Femur (tissue), 1 donor: Measurements from ENCODE around the gene C16orf90.
"Not testable (repeated sequence)": the region's sequence is repeated elsewhere in the genome, so short reads cannot be mapped to it uniquely, and the experiment has no call there.

ENCODE experiments used
- DNase-seq: peaks from one replicate; pipeline ENCODE4 v3.0.0-alpha.2; 2017

Gene C16orf90

DNA sequence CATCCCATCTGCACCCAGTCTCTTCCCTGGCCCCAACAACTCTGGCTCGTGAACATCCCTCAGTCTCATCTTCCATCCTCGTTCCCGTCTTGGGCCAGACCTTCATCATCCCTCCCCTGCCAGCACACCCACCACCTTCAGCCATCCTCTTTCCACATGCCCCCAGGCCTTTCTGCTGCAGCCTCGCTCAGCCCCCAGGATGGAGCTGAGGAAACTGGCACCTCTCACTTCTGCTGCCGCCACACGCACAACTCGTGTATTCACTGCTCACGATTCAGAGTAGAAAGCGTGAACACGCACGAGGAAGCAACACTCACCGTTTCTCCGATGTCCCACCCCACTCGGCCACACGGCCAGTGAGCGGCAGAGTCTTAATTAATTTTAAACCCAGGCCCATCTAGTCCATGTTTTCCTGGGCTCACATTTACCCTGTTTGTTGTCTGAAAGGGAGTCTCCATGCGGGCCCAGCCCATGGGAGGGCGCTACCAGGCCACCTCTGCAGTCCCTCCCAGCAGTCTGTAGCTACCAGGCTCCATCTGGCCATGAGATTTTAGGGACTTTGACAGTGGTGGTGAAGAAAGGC lies 12.5 kb downstream of the C16orf90 start:
- no peak for DNase-seq

DNA sequence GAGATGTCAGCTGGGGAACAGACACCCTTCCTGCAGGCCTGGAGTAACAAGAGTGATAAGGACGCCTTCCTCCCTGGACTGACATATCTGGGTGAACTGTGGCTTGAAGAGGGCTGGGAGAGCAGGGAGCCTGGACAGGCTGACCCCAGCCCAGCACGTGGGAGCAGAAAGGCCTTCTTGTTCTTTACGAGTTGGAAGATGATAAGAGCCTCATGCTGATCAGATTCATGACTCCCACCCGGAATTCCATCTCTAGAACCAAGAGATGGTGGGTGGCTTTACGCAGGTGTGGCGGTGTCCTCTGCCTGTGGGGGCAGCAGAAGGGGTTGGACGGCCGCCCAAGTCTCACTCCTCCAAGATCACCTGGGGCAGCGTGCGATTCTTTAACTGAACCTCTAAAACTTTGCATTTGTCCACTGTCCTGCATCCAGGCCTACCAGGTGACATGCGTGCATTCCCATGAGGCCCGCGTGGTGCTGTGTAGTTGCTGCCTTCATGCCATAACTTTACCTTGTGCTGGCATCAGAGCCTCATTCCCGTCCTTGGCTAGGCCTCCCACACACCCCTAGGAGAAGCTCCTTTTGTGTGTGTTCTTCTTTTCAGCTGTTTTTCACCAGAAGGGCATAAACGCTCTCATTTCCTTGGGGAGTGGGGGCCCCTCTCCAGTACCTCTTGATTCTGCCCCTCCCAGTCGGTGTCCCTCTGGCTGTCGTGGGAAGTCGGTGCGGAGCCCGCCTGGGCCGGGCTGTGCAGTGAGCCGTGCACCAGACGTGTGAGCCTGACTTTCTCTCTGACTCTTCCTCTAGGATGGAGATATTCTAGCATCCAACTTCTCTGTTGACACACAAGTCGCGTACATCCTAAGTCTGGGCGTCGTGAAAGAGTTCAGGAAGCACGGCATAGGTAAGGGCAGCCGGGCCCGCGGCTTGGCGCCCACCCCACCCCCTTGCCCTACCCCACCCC lies 13.3 kb downstream of the C16orf90 start:
- no peak for DNase-seq

DNA sequence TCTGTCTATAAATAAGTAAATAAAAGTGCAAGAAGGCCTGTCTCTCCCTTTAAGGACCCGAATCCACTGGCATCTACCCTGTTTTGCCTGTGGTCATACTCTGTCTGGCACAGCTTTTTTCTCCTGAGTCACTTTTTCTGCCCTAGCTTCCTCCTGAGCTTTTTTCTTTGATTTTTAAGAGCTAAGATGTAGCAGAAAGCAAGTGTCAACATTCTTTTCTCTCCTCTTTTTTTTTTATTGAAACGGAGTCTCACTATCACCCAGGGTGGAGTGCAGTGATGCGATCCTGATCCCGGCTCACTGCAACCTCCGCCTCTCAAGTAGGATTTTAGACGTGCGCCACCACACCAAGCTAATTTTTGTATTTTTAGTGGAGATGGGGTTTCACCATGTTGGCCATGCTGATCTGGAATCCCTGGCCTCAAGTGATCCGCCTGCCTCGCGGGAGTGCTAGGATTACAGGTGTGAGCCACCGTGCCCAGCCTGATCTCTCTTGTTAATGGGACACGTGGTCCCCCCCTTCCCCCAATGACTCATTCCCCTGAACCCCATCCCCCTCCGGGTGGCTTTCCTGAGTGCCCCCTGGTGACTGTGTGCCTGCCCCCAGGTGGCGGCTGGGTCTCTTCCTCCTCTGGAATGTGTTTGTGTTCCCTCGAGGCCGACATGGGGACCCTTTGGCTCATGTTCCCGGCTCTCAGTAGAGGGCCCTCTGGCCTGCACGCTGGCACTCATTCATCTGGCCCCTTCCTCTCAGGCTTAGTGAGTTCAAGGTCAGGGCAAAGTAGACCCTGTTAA lies 14.2 kb downstream of the C16orf90 start:
- no peak for DNase-seq

DNA sequence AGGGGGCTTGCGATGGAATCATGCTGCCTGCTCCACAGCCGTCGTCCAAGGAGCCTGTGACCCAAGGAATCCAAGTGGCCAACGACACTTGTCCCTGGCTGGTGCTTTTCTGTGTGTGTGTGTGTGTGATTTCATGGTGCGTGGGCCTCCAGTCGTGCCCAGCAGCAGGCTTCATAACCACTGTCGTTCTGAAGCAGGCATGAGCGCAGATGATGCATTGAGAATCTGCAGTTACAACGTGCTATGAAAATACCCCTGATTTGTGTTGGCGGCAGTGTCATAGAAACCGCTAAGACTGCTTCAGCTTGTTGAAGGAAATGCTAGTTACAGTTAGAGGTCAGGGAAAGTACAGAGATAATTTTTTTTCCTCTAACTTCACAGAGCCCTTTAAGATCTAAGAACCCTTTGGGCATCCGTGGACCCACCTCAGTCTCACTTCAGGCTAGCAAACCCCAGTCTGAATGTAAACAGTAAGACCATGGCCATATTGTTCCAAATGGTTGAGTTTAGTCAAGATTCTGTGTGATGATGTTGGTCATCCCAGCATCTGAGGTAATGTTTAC lies 15.6 kb downstream of the C16orf90 start:
- no peak for DNase-seq

DNA sequence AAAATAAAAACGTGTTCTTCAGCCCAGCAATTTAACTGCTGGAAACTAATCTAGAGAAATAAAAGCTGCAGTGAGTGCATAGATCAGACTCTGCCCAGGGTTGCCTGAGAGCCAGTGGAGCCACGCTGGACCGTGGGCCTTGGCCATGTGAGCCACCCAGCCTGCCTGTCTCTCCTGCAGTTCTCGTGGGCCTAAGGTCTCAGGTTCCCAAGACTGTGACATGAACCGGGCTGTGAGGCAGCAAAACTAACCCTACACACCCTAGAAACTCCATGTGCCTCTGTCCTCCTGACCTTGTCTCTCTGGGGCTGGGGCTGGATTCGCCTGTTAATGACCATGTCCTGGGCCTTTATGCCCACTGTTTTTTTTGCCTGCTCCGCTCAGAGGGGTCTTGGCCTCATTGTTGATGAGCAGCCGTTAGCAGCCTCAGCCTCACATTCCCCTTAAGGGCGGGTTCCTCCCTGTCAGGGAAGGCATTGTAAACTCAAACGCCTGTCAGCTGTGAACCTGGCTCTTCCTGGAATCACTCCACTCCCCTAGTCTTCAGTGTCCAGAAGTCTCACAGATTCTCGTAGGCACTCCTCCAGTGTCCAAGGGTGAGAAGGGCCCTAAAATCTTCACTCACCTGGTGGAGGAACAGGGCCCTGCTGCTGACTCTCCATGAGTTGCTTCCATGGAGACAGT lies 16.9 kb downstream of the C16orf90 start:
- DNase-seq = no peak

DNA sequence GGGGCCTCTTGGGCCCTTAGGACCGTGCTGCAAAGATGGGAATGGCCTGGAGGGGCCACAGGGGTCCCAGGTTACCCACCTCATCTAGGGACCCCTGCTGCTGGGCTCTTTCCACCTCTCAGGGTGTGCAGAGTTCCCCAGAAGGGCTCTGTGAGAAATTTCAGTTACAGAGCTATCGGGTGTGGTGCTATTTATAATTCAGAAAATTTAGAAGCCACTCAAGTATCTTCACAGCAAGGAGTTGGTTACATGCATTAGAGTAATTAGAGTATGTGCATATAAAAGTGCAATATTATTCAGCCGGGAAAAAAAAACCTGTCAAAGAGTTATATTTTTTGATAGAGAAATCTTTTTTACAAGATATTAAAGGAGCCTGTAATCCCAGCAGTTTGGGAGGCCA lies 18.9 kb downstream of the C16orf90 start:
- no peak for DNase-seq

DNA sequence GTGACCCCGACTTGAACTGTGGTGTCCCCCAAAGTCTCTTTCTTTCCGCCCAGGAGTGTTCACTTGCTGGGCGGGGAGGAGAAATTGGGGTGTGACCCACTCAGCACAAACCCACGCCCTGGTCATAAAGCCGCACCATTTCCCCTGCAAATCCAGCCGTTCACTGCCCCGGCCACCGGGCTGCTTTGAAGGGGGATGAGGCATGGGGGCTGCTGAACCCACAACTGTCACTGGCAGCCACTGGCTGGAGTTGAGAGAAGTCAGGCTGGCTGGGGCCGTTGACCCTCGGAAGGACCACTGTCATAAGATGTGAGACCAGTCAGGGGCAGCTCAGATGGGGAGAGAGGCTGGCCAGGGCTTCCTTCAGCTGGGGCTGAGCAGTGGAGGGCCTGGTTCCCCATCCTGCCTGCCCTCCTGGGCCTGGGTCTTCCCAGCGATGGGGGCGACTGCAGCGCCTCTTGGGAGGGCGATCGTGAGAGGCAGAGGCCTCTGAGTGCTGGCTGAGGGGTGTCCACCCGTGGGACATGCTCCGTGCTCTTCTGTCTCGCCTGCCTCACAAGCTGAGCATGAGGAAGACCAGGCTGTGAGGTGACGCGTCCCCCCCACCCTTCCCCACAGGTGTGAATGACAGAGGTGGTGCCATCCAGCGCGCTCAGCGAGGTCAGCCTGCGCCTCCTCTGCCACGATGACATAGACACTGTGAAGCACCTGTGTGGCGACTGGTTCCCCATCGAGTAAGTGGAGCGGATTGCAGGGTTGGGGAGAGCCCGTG lies 19.5 kb downstream of the C16orf90 start:
- no peak for DNase-seq

DNA sequence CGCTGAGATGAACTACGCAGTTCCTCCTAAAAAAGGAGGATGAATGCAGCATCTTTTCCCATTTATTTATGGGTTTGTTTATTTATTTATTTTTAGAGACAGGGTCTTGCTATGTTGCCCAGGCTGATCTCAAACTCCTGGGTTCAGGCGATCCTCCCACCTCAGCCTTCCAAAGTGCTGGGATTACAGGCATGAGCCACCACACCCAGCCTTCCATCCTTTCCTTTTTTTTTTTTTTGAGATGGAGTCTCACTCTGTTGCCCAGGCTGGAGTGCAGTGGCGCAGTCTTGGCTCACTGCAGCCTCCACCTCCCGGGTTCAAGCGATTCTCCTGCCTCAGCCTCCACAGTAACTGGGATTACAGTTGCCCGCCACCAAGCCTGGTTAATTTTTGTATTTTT lies 20.4 kb downstream of the C16orf90 start:
- DNase-seq = not testable (repeated sequence)

DNA sequence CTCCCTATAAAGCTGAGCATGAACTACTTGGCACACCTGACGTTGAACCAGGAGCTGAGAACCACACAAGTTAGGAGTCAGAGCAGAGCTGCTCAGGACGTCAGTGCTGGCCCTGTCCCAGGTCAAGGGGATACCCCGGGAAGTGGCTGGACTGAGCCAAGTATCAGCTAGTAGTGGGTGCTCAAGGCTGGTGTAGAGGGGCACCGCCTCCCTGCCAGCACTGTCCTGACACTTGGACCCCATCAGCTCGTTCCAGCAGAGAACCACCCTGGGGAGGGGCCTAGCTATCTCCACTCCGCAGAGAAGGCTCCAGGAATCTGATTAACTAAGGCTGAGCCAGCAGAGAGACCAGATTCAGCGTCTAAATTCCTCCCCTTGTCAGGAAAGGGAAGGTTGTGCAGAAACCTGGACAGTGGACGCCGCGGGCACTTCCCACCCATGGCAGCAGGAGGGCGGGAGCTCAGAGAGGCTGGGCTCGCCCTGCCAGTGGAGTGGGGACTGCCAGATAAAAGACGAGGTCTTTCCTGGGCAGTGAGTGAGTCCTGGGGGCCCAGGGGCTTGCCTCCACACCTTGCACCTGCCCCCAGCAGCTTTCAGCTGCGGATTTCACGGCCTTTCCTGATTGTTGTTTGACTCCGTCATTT lies 21.0 kb downstream of the C16orf90 start:
- DNase-seq = no peak

DNA sequence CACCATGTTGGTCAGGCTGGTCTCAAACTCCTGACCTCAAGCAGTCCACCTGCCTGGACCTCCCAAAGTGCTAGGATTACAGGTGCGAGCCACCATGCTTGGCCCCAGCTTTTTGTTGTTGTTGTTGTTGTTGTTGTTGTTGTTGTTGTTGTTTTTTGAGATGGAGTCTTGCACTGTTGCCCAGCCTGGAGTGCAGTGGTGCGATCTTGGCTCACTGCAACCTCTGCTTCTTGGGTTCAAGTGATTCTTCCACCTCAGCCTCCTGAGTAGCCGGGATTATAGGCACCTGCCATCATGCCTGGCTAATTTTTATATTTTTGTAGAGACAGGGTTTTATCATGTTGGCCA lies 21.7 kb downstream of the C16orf90 start:
- not testable (repeated sequence) for DNase-seq

DNA sequence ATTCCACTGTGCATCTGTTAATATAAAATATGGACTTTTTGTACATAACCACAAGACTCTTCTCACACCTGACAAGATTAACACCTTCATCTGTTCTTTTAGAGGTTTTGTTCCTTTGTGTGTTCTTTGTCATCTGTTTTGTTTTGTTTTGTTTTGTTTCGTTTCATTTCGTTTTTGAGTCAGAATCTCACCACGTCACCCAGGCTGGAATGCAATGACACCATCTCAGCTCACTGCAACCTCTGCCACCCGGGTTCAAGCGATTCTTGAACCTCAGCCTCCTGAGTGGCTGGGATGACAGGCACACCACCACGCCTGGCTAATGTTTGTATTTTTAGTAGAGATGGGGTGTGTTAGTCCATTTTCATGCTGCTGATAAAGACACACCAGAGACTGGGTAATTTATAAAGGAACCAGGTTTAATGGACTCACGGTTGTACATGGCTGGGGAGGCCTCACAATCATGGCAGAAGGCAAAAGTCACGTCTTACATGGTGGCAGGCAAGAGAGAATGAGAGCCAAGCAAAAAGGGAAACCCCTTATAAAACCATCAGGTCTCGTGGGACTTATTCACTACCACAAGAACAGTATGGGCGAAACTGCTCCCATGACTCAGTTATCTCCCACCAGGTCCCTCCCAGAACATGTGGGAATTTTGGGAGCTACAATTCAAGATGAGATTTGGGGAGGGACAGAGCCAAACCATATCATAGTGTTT lies 22.3 kb downstream of the C16orf90 start:
- no peak for DNase-seq

DNA sequence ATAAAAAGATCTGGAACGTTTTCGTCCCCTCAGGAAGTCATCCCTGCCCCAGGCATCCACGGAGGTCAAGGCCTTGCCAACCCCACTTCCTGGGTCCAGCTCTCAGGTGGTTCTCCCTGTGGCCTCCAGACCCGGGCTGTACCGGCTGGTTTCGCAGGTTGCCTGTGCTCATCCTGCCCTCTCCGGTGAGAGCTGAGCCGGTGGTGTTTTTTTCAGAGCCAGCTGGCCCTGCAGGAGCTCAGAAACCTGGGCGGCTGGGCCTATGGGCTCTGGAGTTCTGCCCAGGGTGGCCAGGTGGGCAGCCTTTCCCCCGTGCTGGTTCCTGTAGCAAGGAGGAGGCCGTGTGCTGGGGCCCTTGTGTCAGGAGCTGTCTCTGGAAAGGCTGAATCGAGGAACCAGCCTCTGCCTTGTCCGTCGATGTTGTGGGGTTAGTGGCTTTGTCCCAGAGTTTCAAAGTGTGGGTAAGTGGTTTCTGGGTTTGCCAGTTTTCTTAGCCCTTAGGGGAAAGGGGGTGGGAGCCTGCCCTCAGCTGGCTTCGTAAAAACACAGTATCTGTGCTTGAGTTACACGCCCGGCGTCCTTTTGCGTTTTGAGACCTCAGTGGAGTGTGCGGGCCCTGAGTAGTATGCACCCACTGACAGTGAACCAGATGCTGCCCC lies 23.6 kb downstream of the C16orf90 start:
- DNase-seq = no peak

DNA sequence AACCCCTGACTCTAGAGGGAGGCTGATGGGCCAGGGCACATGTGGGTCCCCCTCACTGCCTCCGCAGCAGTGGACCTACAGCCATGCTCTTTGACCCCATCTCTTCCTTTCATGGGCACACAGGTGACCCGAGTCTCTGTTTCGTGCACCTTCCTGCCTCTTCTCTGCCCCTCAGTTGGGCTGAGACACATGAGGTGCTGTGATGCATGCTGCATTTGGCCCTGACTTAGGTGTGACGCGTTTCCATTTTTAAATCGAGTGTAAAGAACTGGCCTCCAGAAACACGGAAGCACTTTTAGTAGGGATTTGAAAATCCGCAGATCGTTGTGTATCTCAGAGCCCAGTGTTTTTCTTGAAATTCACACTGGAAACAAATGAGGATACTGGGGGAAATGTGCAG lies 24.6 kb downstream of the C16orf90 start:
- DNase-seq = no peak

DNA sequence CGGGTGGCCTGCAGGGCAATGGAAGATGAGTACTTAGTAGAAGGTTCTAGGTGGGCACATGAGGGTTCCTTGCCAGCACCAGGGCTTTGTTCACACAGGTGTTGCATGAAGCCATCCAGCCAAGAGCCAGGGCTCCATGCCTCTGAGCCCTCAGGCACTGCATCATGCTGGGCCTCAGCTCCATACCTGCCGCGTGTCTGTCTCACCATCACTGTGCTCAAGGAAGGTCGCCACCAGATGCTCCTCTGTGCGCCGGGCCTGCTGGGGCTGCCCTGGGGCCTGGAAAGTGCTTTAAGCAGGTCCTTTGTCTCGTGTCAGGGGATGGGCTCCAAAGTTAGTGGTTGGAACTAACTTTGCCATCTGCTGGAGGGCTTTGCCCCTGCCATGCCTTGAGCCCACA lies 25.6 kb downstream of the C16orf90 start:
- no peak for DNase-seq

DNA sequence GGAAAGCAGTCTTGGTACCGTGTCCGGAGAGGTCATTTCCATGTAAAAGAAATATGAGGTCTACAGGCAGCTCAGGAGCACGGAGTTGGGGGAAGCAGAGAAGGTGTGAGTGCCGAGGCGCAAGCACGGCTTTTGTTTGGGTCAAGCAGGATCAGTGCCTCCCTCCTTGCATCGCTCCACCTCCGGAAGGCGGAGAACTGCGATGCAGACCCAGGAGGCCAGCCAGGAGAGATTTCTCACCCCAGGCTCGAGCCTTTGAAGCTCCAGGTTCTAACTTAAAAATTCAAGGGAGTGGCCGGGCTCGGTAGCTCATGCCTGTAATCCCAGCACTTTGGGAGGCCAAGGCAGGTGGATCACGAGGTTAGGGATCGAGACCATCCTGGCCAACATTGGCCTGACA lies 26.8 kb downstream of the C16orf90 start:
- DNase-seq = no peak

DNA sequence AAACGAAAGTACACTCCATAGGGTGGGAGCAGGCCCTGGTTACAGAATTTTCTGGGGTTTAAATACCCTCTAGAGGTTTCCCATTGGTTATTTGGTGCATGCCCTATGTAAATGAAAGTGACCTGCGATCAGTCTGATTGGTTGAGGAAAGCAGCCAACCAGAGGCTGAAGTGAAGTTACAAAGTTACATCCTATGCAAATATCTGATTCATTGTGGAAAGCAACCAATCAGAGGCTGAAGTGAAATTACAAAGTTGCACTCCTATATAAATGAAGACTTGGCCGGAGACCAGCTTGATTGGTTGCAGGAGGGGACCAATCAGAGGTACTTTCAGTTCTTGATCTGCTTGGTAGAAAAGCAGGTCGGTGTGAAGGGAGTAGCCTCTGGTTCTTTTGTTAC lies 27.4 kb downstream of the C16orf90 start:
- no peak for DNase-seq

DNA sequence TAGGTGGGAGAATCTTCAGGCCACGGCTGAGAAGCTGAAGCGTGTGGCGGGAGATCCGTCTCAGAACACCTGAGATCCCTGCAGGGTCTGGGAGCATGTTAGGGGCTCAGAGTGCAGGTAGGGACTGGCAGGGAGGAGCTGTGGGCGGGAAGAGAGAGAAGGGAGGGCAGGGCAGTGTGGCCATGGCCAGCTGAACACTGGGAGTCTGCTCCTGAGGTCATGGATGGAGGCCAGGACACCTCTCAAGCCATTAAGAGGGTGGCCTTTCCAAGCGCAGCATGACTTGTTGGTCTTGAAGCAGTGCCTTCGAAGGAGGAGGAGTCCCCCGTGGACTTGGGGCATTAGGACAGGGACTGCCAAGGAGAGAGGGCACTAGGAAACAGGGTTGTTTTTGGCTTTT lies 28.1 kb downstream of the C16orf90 start:
- no peak for DNase-seq

DNA sequence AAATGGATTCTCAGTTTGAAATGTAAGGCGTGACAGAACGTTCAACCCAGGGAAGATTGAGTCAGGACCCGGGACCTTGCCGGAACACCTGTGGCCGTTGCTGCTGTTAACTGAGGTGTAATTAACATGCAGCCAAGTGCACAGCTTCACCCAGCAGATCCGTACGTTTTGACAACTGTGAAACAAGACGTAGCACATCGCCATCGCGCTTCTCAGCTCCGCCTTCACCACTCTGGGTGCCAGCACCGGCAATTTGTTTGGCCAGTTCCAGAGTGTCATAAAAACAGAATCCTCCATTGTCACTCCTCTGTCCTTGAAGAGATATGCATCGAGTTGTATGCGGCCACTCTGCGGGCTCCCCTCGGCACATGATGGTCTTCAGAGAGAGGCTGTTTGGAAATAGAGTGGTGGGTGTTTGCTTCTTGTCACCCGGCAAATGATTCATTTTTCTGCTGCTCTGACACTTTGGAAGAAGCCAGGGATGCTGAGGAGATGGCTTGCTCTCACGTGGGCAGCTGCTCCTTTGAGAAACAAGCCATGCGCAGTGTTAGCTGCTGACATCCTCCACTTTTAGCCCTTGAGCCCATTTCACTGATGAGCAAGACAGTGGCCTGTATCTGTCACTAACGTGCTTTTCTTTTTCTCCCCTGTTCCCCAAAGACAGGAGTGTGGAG lies 29.2 kb downstream of the C16orf90 start:
- no peak for DNase-seq

DNA sequence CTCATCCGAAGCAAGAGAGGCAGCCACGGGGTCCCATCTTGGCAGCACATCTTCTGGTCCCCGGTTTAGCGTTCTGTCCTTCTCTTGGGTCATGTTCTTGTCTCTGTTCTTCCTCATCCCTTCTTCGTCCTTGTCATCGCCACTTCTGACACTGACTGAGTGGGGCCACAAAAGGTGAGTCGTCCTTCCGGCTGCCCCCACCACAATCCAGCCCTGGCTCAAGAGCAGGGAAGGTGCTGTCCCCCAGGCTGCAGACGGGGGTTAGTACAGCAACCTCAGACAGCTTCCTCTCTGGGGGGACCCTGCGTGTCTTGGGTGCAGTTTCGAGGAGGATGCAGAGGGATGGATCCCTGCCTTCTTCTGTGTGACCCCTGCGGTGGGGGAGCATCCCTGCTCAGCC lies 30.0 kb downstream of the C16orf90 start:
- no peak for DNase-seq

DNA sequence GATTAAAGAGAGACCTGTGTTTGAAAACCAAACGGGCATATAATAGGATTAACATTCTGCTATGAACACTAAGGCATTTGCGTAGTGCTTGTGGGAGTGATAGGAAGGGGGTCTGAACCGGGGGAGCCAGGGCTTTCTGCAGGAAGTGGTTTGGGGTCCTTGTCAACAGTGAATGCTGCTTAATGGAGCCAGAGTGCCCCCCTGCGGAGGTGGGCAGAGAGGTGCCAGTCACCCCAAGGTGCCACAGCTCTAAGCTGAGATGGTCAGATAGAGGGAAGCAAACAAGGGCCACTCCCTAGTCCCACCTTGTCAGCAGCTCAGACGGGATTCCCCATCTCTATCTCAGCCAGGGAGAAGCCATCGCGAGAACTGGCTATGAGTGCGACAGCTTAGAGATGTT lies 34.1 kb downstream of the C16orf90 start:
- DNase-seq = no peak
